NK-92 (cell line): Measurements from ENCODE around the gene SPATA13.
"Not testable (repeated sequence)": the region's sequence is repeated elsewhere in the genome, so short reads cannot be mapped to it uniquely, and the experiment has no call there.

ENCODE experiments used
- DNase-seq: peaks from one replicate; lab custom pipeline; 2025; ENCODE audit not compliant: unreplicated experiment; lab: John Stamatoyannopoulos, UW

Gene SPATA13

GRCh38 chr13:24194447-24194846 is 33.9 kb downstream of the SPATA13 start:
- no peak for DNase-seq

- no peak for DNase-seq
Measured at GRCh38 chr13:24195626-24196025, 35.1 kb downstream of the SPATA13 start.

GRCh38 chr13:24196593-24197197 is 36.2 kb downstream of the SPATA13 start:
- DNase-seq: no peak

GRCh38 chr13:24199016-24199415 is 38.5 kb downstream of the SPATA13 start:
- no peak for DNase-seq

- DNase-seq: no peak
Measured at GRCh38 chr13:24202215-24202614, 41.7 kb downstream of the SPATA13 start.

GRCh38 chr13:24203273-24203672 is 42.8 kb downstream of the SPATA13 start:
- no peak for DNase-seq

- DNase-seq: no peak
Measured at GRCh38 chr13:24203811-24204210, 43.3 kb downstream of the SPATA13 start.

GRCh38 chr13:24205076-24205475 is 44.6 kb downstream of the SPATA13 start:
- not testable (repeated sequence) for DNase-seq

- no peak for DNase-seq
Measured at GRCh38 chr13:24207841-24208667, 47.5 kb downstream of the SPATA13 start.

- DNase-seq: no peak
Measured at GRCh38 chr13:24209138-24209537, 48.6 kb downstream of the SPATA13 start.

- no peak for DNase-seq
Measured at GRCh38 chr13:24212254-24212653, 51.7 kb downstream of the SPATA13 start.

- DNase-seq: no peak
Measured at GRCh38 chr13:24212674-24213073, 52.2 kb downstream of the SPATA13 start.

GRCh38 chr13:24213932-24214331 is 53.4 kb downstream of the SPATA13 start:
- DNase-seq: no peak

- DNase-seq: no peak
Measured at GRCh38 chr13:24214528-24214927, 54.0 kb downstream of the SPATA13 start.

- DNase-seq: no peak
Measured at GRCh38 chr13:24215126-24215525, 54.6 kb downstream of the SPATA13 start.

GRCh38 chr13:24215732-24216131 is 55.2 kb downstream of the SPATA13 start:
- DNase-seq: no peak

- no peak for DNase-seq
Measured at GRCh38 chr13:24216176-24216575, 55.7 kb downstream of the SPATA13 start.

GRCh38 chr13:24216779-24217178 is 56.3 kb downstream of the SPATA13 start:
- DNase-seq: not testable (repeated sequence)

- DNase-seq: no peak
Measured at GRCh38 chr13:24217601-24218281, 57.2 kb downstream of the SPATA13 start.

GRCh38 chr13:24218338-24218737 is 57.8 kb downstream of the SPATA13 start:
- DNase-seq: no peak

GRCh38 chr13:24218977-24219376 is 58.5 kb downstream of the SPATA13 start:
- no peak for DNase-seq
